ENCODE results near the gene DNASE1L2.
"Not testable (repeated sequence)": the region's sequence is repeated elsewhere in the genome, so short reads cannot be mapped to it uniquely, and the experiment has no call there.

Gene DNASE1L2

GRCh38 chr16:2226245-2226793, 9.9 kb upstream of the DNASE1L2 start:
- DNase-seq = no peak

- no peak for DNase-seq
Measured at GRCh38 chr16:2226918-2227317, 9.3 kb upstream of the DNASE1L2 start.

- no peak for DNase-seq
Measured at GRCh38 chr16:2228161-2228824, 8.0 kb upstream of the DNASE1L2 start.

GRCh38 chr16:2229091-2229490, 7.2 kb upstream of the DNASE1L2 start:
- DNase-seq = no peak

- no peak for DNase-seq
Measured at GRCh38 chr16:2229632-2230250, 6.5 kb upstream of the DNASE1L2 start.

GRCh38 chr16:2230376-2230775, 5.9 kb upstream of the DNASE1L2 start:
- no peak for DNase-seq

GRCh38 chr16:2231016-2231931, 5.0 kb upstream of the DNASE1L2 start:
- DNase-seq = peak; percentile 92

GRCh38 chr16:2232094-2232990, 3.9 kb upstream of the DNASE1L2 start:
- no peak for DNase-seq

- no peak for DNase-seq
Measured at GRCh38 chr16:2233046-2233775, 3.0 kb upstream of the DNASE1L2 start.

GRCh38 chr16:2233872-2234812, 2.1 kb upstream of the DNASE1L2 start:
- DNase-seq = peak; percentile 88

- no peak for DNase-seq
Measured at GRCh38 chr16:2234813-2235170, 1.5 kb upstream of the DNASE1L2 start.

- no peak for DNase-seq
Measured at GRCh38 chr16:2235234-2235651, 1.0 kb upstream of the DNASE1L2 start.

GRCh38 chr16:2235695-2236336, 428 bp upstream of the DNASE1L2 start:
- no peak for DNase-seq

GRCh38 chr16:2237102-2237482, 848 bp downstream of the DNASE1L2 start:
- DNase-seq = no peak

- no peak for DNase-seq
Measured at GRCh38 chr16:2237493-2238149, 1.4 kb downstream of the DNASE1L2 start.

- DNase-seq = no peak
Measured at GRCh38 chr16:2238150-2238837, 2.0 kb downstream of the DNASE1L2 start.

- DNase-seq = no peak
Measured at GRCh38 chr16:2238838-2239675, 2.8 kb downstream of the DNASE1L2 start.

GRCh38 chr16:2240331-2240730, 4.1 kb downstream of the DNASE1L2 start:
- DNase-seq = not testable (repeated sequence)

All from DMS79 (cell line).